ENCODE data around the gene CDK6.

CDK6 gene

GRCh38 chr7:92793656-92794205 is 42.6 kb downstream of the CDK6 start:
- no peak for TF ChIP-seq CTCF (IDR thresholded peaks at IDR 0.05; ENCODE audit: borderline replicate concordance, insufficient read depth, low read depth, low read length)

GRCh38 chr7:92790992-92791391 is 45.4 kb downstream of the CDK6 start:
- no peak overlapping the region for H3K4me3 ChIP-seq (ENCODE audit: low read depth, low read length)
- TF ChIP-seq CTCF (IDR thresholded peaks at IDR 0.05; ENCODE audit: borderline replicate concordance, insufficient read depth, low read depth, low read length), result no peak

More at GRCh38 chr7:92793656-92794205, 42.6 kb downstream of the CDK6 start:
- no peak overlapping the region for H3K4me3 ChIP-seq (ENCODE audit: low read depth, low read length)

GRCh38 chr7:92788559-92789183 is 47.7 kb downstream of the CDK6 start:
- no peak for TF ChIP-seq CTCF (IDR thresholded peaks at IDR 0.05; ENCODE audit: borderline replicate concordance, insufficient read depth, low read depth, low read length)

GRCh38 chr7:92785923-92786322 is 50.5 kb downstream of the CDK6 start:
- H3K4me3 ChIP-seq (ENCODE audit: low read depth, low read length), result no peak overlapping the region
- TF ChIP-seq CTCF (IDR thresholded peaks at IDR 0.05; ENCODE audit: borderline replicate concordance, insufficient read depth, low read depth, low read length), result no peak

More at GRCh38 chr7:92788559-92789183, 47.7 kb downstream of the CDK6 start:
- no peak overlapping the region for H3K4me3 ChIP-seq (ENCODE audit: low read depth, low read length)

GRCh38 chr7:92784935-92785334 is 51.4 kb downstream of the CDK6 start:
- TF ChIP-seq CTCF (IDR thresholded peaks at IDR 0.05; ENCODE audit: borderline replicate concordance, insufficient read depth, low read depth, low read length), result no peak
- H3K4me3 ChIP-seq (ENCODE audit: low read depth, low read length), result no peak overlapping the region

GRCh38 chr7:92783260-92784201 is 52.8 kb downstream of the CDK6 start:
- H3K4me3 ChIP-seq (ENCODE audit: low read depth, low read length), result no peak overlapping the region
- TF ChIP-seq CTCF (IDR thresholded peaks at IDR 0.05; ENCODE audit: borderline replicate concordance, insufficient read depth, low read depth, low read length), result no peak

Data from GM12875 (cell line).